WERI-Rb-1 (cell line): Measurements from ENCODE around the gene AP3B1.

ENCODE experiments used
- DNase-seq: peaks from one replicate; pipeline ENCODE4 v3.0.0-alpha.2; 2020
- H3K27ac ChIP-seq: fragments of 250-450 bp; sonication (Bioruptor Pico); 2 replicates; pipeline ENCODE4 v1.5.1; 2020; ENCODE audit warnings: mild to moderate bottlenecking, moderate library complexity
- H3K27me3 ChIP-seq: fragments of 250-450 bp; sonication (Bioruptor Pico); 2 replicates; pipeline ENCODE4 v1.5.1; 2021; ENCODE audit warnings: mild to moderate bottlenecking, low read depth, moderate library complexity; ENCODE audit not compliant: insufficient read depth, severe bottlenecking
- H3K36me3 ChIP-seq: fragments of 250-450 bp; sonication (Bioruptor Pico); 2 replicates; pipeline ENCODE4 v1.5.1; 2020; ENCODE audit warnings: mild to moderate bottlenecking, moderate library complexity
- H3K4me3 ChIP-seq: 2 replicates; pipeline ENCODE4 v1.5.1; 2011; ENCODE audit warnings: low read depth, mild to moderate bottlenecking, control low read depth, low read length
- H3K9me3 ChIP-seq: fragments of 250-450 bp; sonication (Bioruptor Pico); 2 replicates; pipeline ENCODE4 v1.5.1; 2021; ENCODE audit warnings: mild to moderate bottlenecking, moderate library complexity; ENCODE audit not compliant: severe bottlenecking
- TF ChIP-seq, protein P1 (sequence below): IDR thresholded peaks from 2 replicates; pipeline ENCODE4 v1.5.1; 2011; ENCODE audit warnings: low read depth, mild to moderate bottlenecking, control low read depth, inconsistent platforms, low read length

Gene AP3B1

DNA sequence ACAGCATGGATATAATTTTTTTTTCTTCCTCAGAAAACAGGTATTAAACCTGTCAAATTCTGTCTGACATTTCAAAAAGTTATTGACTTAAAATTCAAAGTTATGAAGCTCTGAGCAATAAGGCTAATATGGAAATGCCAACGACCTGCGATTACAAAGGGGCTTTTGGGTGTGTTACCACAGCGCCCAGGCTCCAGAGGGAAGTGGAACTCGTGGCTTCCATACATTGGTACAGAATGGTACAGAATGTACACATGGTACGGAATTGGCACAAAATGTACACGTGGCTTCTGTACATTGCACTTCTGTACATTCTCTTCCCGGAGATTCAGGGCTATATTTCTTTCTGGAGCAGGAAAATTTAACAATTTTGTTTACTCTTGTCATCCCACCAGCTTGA is 293.3 kb downstream of the AP3B1 start:
- Histone ChIP-seq H3K4me3 (no peak overlapping the region), H3K27ac (no peak overlapping the region), H3K9me3 (no peaks in the 10 kb centered on the region), H3K36me3 (no peaks in the 10 kb centered on the region), H3K27me3 (no peaks in the 10 kb centered on the region)
- DNase-seq: no peak
- TF ChIP-seq, protein P1, sequence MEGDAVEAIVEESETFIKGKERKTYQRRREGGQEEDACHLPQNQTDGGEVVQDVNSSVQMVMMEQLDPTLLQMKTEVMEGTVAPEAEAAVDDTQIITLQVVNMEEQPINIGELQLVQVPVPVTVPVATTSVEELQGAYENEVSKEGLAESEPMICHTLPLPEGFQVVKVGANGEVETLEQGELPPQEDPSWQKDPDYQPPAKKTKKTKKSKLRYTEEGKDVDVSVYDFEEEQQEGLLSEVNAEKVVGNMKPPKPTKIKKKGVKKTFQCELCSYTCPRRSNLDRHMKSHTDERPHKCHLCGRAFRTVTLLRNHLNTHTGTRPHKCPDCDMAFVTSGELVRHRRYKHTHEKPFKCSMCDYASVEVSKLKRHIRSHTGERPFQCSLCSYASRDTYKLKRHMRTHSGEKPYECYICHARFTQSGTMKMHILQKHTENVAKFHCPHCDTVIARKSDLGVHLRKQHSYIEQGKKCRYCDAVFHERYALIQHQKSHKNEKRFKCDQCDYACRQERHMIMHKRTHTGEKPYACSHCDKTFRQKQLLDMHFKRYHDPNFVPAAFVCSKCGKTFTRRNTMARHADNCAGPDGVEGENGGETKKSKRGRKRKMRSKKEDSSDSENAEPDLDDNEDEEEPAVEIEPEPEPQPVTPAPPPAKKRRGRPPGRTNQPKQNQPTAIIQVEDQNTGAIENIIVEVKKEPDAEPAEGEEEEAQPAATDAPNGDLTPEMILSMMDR: no peak

DNA sequence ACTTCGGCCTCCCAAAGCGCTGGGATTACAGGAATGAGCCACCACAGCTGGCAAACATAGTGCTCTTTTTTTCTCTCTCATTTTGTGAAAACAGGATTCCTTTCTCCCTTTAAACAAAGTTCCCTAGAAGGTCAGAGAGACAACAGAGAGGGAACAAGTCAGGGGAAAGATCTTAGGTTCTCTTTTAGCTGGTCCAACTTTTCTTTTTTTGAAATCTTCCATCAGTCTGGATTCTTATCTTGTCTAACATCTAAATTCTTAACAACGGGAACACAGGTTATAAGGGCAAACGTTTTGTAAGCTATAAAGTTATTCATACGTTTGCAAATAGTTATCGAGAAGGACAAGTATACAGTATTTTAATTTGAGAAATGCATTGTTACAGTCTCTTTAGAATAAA is 294.3 kb downstream of the AP3B1 start:
- Histone ChIP-seq H3K9me3 (no peaks in the 10 kb centered on the region), H3K27me3 (no peaks in the 10 kb centered on the region), H3K4me3 (no peak overlapping the region), H3K27ac (no peak overlapping the region), H3K36me3 (no peaks in the 10 kb centered on the region)
- DNase-seq: no peak
- TF ChIP-seq, protein P1: no peak

DNA sequence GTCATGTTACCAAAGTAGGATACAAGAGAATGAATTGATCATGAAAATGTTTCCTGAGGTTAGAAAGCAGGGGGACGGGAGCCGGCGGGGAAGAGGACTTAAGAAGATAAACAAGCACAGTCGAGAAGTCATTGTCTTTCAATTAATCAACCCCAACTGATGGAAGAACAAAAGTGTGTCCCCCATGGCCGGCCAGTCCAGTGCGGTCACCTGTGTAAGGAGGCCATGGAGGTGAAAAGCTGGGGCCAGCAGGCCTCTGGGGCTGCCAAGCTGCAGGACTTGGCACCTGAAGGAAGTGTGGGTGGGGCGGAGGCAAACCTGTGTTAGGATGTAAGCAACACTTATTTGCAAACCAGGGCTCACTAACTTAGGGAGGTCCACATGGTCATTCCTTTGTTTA is 295.1 kb downstream of the AP3B1 start:
- Histone ChIP-seq H3K27ac (no peak overlapping the region), H3K27me3 (no peaks in the 10 kb centered on the region), H3K4me3 (no peak overlapping the region), H3K9me3 (no peaks in the 10 kb centered on the region), H3K36me3 (no peaks in the 10 kb centered on the region)
- TF ChIP-seq, protein P1: no peak
- DNase-seq: no peak

DNA sequence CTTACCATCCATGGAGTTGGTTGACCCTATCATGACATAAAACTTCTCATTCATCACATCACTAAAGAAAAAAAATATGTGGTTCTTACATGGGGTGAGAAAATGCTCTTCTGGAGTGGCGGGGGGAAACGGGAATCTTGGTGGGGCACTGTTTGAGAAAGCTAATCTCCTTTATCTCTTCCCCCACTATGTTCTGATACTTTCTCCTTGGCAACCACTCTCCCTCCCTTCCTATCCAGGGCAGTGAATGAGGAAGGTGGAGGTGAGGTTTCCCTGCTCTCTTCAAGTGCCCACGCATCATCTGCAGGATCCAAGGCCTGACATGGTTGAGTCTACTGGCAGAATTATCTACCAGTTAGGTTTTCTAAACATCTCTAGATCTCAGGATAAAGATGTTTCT is 297.6 kb downstream of the AP3B1 start:
- TF ChIP-seq, protein P1: no peak
- no peaks in the 10 kb centered on the region for H3K36me3 ChIP-seq
- H3K4me3 ChIP-seq: no peak overlapping the region
- no peak overlapping the region for H3K27ac ChIP-seq
- H3K27me3 ChIP-seq: no peaks in the 10 kb centered on the region
- H3K9me3 ChIP-seq: no peaks in the 10 kb centered on the region
- DNase-seq: no peak

DNA sequence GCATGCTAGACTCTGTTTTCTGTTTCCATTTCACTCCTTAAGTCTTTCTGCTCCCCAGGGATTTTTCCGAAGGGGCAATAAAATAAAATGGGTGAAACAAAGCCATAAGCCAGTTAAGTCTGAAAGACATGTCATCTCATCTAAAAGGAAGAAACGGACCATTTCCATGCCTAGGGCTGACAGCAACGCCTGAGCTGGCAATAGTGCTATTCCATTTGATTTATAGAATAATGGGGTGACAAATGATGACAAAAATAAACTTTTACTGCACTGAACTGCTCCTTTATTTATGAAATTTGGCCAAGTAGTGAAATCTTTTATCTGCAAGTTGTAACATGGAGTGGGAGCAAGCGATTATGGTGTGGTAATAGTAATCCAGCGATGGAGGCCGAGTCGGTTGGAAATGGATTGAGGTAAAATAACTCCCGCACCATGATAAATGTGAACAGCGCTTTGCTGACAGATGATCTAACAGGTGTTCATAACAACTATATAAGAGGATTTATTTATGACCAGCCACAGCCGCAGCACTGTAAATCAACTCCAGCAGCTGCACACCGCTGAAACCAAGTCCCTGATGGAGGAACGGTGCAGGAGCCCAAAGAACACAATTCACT is 298.6 kb downstream of the AP3B1 start:
- no peak for DNase-seq
- H3K27ac ChIP-seq: no peak overlapping the region
- H3K9me3 ChIP-seq: no peaks in the 10 kb centered on the region
- H3K36me3 ChIP-seq: no peaks in the 10 kb centered on the region
- H3K27me3 ChIP-seq: no peaks in the 10 kb centered on the region
- TF ChIP-seq, protein P1: no peak
- no peak overlapping the region for H3K4me3 ChIP-seq

DNA sequence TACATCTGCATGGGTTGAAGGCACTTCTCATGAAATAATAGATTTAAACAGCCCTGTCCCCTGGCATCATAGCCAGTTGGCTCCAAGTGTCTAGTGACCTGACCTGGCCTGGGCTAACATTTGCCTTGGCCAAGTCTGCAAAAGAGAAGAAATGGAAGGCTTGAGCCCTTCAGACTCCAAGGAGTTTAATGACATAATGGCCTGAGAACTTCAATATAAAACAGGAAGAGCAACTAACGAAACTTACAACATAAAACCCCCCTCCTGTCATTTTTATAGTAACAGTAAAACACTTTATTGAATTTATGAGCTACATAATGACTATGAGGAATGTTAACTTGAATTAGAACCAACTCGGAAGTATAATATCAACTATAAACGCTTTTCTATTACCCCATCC is 299.6 kb downstream of the AP3B1 start:
- no peak for DNase-seq
- Histone ChIP-seq H3K9me3 (no peaks in the 10 kb centered on the region), H3K4me3 (no peak overlapping the region)

More for the DNA sequence above, 299.6 kb downstream of the AP3B1 start:
- H3K27ac ChIP-seq: no peak overlapping the region
- no peaks in the 10 kb centered on the region for H3K27me3 ChIP-seq
- no peaks in the 10 kb centered on the region for H3K36me3 ChIP-seq
- TF ChIP-seq, protein P1: no peak
